ENCODE data around the gene STAT4.
A peak's percentile ranks its signal among the peaks of the same experiment; 100 is the strongest.

STAT4 gene

GRCh38 chr2:191143791-191144190, 7.0 kb downstream of the STAT4 start:
- DNase-seq = no peak

- no peak for DNase-seq
Measured at GRCh38 chr2:191128911-191129304, 21.9 kb downstream of the STAT4 start.

GRCh38 chr2:191128172-191128910, 22.5 kb downstream of the STAT4 start:
- DNase-seq = no peak

- DNase-seq = no peak
Measured at GRCh38 chr2:191127235-191127634, 23.6 kb downstream of the STAT4 start.

GRCh38 chr2:191126386-191127085, 24.3 kb downstream of the STAT4 start:
- no peak for DNase-seq

- DNase-seq = no peak
Measured at GRCh38 chr2:191125646-191126045, 25.1 kb downstream of the STAT4 start.

- no peak for DNase-seq
Measured at GRCh38 chr2:191122638-191123294, 28.0 kb downstream of the STAT4 start.

GRCh38 chr2:191117341-191117740, 33.5 kb downstream of the STAT4 start:
- no peak for DNase-seq

GRCh38 chr2:191115804-191116203, 35.0 kb downstream of the STAT4 start:
- DNase-seq = peak; percentile 20

- DNase-seq = peak; percentile 4
Measured at GRCh38 chr2:191115391-191115790, 35.4 kb downstream of the STAT4 start.

GRCh38 chr2:191114403-191114886, 36.3 kb downstream of the STAT4 start:
- DNase-seq = peak; percentile 42

- DNase-seq = no peak
Measured at GRCh38 chr2:191113761-191114160, 37.0 kb downstream of the STAT4 start.

- no peak for DNase-seq
Measured at GRCh38 chr2:191112448-191112901, 38.3 kb downstream of the STAT4 start.

GRCh38 chr2:191109888-191110287, 40.9 kb downstream of the STAT4 start:
- no peak for DNase-seq

- no peak for DNase-seq
Measured at GRCh38 chr2:191108331-191108730, 42.5 kb downstream of the STAT4 start.

GRCh38 chr2:191105082-191105481, 45.7 kb downstream of the STAT4 start:
- peak; percentile 25 for DNase-seq

GRCh38 chr2:191103774-191104173, 47.0 kb downstream of the STAT4 start:
- no peak for DNase-seq

- no peak for DNase-seq
Measured at GRCh38 chr2:191100216-191100615, 50.6 kb downstream of the STAT4 start.

- no peak for DNase-seq
Measured at GRCh38 chr2:191087311-191087710, 63.5 kb downstream of the STAT4 start.

GRCh38 chr2:191086706-191087105, 64.1 kb downstream of the STAT4 start:
- no peak for DNase-seq

- no peak for DNase-seq
Measured at GRCh38 chr2:191083540-191083939, 67.3 kb downstream of the STAT4 start.

GRCh38 chr2:191082321-191082720, 68.5 kb downstream of the STAT4 start:
- no peak for DNase-seq

- DNase-seq = no peak
Measured at GRCh38 chr2:191081411-191082155, 69.2 kb downstream of the STAT4 start.
